ENCODE measurements around the gene HDAC4.

Gene HDAC4

GRCh38 chr2:239212929-239213642 lies 187.7 kb downstream of the HDAC4 start:
- DNase-seq = no peak

- DNase-seq = no peak
Observed at GRCh38 chr2:239212121-239212928, 188.5 kb downstream of the HDAC4 start.

GRCh38 chr2:239211396-239212094 lies 189.3 kb downstream of the HDAC4 start:
- DNase-seq = no peak

GRCh38 chr2:239209783-239210182 lies 191.0 kb downstream of the HDAC4 start:
- DNase-seq = no peak

- DNase-seq = no peak
Observed at GRCh38 chr2:239208465-239209180, 192.2 kb downstream of the HDAC4 start.

GRCh38 chr2:239206851-239207250 lies 194.0 kb downstream of the HDAC4 start:
- DNase-seq = no peak

- no peak for DNase-seq
Observed at GRCh38 chr2:239206042-239206441, 194.8 kb downstream of the HDAC4 start.

- DNase-seq = no peak
Observed at GRCh38 chr2:239204876-239205468, 195.8 kb downstream of the HDAC4 start.

- DNase-seq = no peak
Observed at GRCh38 chr2:239204136-239204875, 196.5 kb downstream of the HDAC4 start.

GRCh38 chr2:239203443-239204135 lies 197.2 kb downstream of the HDAC4 start:
- no peak for DNase-seq

- DNase-seq = no peak
Observed at GRCh38 chr2:239202836-239203235, 198.0 kb downstream of the HDAC4 start.

- DNase-seq = no peak
Observed at GRCh38 chr2:239202343-239202742, 198.5 kb downstream of the HDAC4 start.

- no peak for DNase-seq
Observed at GRCh38 chr2:239201884-239202283, 198.9 kb downstream of the HDAC4 start.

- no peak for DNase-seq
Observed at GRCh38 chr2:239201531-239201876, 199.3 kb downstream of the HDAC4 start.

- DNase-seq = no peak
Observed at GRCh38 chr2:239200646-239201530, 199.9 kb downstream of the HDAC4 start.

- no peak for DNase-seq
Observed at GRCh38 chr2:239199041-239199768, 201.6 kb downstream of the HDAC4 start.

- no peak for DNase-seq
Observed at GRCh38 chr2:239198221-239198620, 202.6 kb downstream of the HDAC4 start.

GRCh38 chr2:239197146-239197545 lies 203.7 kb downstream of the HDAC4 start:
- no peak for DNase-seq

GRCh38 chr2:239196474-239197021 lies 204.3 kb downstream of the HDAC4 start:
- DNase-seq = no peak

Data from fibroblast of skin of back (primary cell).